Stimulated activated CD4-positive, alpha-beta T cell treated with anti-CD3 and anti-CD28 coated beads, Interleukin-15, amount 100 ng/mL, for 24 hours (primary cell): ENCODE results near the gene SLC7A1.
"Not testable (repeated sequence)": the region's sequence is repeated elsewhere in the genome, so short reads cannot be mapped to it uniquely, and the experiment has no call there.

Experiments used
- DNase-seq: peaks from one replicate; pipeline ENCODE4 v3.0.0-alpha.2; 2020

Gene SLC7A1

GRCh38 chr13:29595380-29596063 is at the start of gene SLC7A1:
SLC7A1 (minus strand) TSS chr13:29595688; CDS start chr13:29536188, 59,500 bp downstream.
- peak; percentile 90 for DNase-seq

- DNase-seq = no peak
Measured at GRCh38 chr13:29640665-29641064, 45.2 kb upstream of the SLC7A1 start.

- DNase-seq = not testable (repeated sequence)
Measured at GRCh38 chr13:29636831-29637230, 41.3 kb upstream of the SLC7A1 start.

- no peak for DNase-seq
Measured at GRCh38 chr13:29624997-29625396, 29.5 kb upstream of the SLC7A1 start.

- no peak for DNase-seq
Measured at GRCh38 chr13:29621841-29622240, 26.4 kb upstream of the SLC7A1 start.

- no peak for DNase-seq
Measured at GRCh38 chr13:29621051-29621800, 25.7 kb upstream of the SLC7A1 start.

- DNase-seq = no peak
Measured at GRCh38 chr13:29619995-29620394, 24.5 kb upstream of the SLC7A1 start.

GRCh38 chr13:29613101-29613500 is 17.6 kb upstream of the SLC7A1 start:
- no peak for DNase-seq

GRCh38 chr13:29607465-29607864 is 12.0 kb upstream of the SLC7A1 start:
- DNase-seq = no peak

GRCh38 chr13:29605860-29606526 is 10.5 kb upstream of the SLC7A1 start:
- DNase-seq = no peak

GRCh38 chr13:29598321-29598720 is 2.8 kb upstream of the SLC7A1 start:
- no peak for DNase-seq

- no peak for DNase-seq
Measured at GRCh38 chr13:29597706-29598105, 2.2 kb upstream of the SLC7A1 start.

GRCh38 chr13:29597246-29597645 is 1.8 kb upstream of the SLC7A1 start:
- DNase-seq = no peak

- DNase-seq = no peak
Measured at GRCh38 chr13:29596064-29596418, 553 bp upstream of the SLC7A1 start.

GRCh38 chr13:29594710-29595379 is 643 bp downstream of the SLC7A1 start:
- peak; percentile 83 for DNase-seq

GRCh38 chr13:29594303-29594709 is 1.2 kb downstream of the SLC7A1 start:
- DNase-seq = peak; percentile 65

- DNase-seq = no peak
Measured at GRCh38 chr13:29593605-29594297, 1.7 kb downstream of the SLC7A1 start.

GRCh38 chr13:29591310-29591709 is 4.2 kb downstream of the SLC7A1 start:
- DNase-seq = no peak

GRCh38 chr13:29589967-29590366 is 5.5 kb downstream of the SLC7A1 start:
- no peak for DNase-seq

GRCh38 chr13:29589234-29589633 is 6.3 kb downstream of the SLC7A1 start:
- DNase-seq = no peak

GRCh38 chr13:29587645-29588044 is 7.8 kb downstream of the SLC7A1 start:
- no peak for DNase-seq

- DNase-seq = no peak
Measured at GRCh38 chr13:29583073-29583785, 12.3 kb downstream of the SLC7A1 start.
